Activated naive CD8-positive, alpha-beta T cell treated with anti-CD3 and anti-CD28 coated beads for 36 hours (primary cell): ENCODE measurements around the gene TSPAN17. TPM values are rescaled to one million over a fixed set of nuclear protein-coding genes. Genes with fewer than 3 reads are reported as not detected.

ENCODE experiments used
- DNase-seq: peaks from one replicate; pipeline ENCODE4 v3.0.0; 2021
- H3K27ac Mint-ChIP-seq: one replicate; pipeline ENCODE4 v1.8.0; 2022; ENCODE audit warnings: mild to moderate bottlenecking, moderate library complexity, mixed read lengths
- H3K27me3 Mint-ChIP-seq: one replicate; pipeline ENCODE4 v1.8.0; 2022; ENCODE audit warnings: mild to moderate bottlenecking, mixed read lengths
- H3K36me3 Mint-ChIP-seq: one replicate; pipeline ENCODE4 v1.8.0; 2021; ENCODE audit warnings: mild to moderate bottlenecking, mixed read lengths
- H3K4me1 Mint-ChIP-seq: one replicate; pipeline ENCODE4 v1.8.0; 2021; ENCODE audit warnings: mixed read lengths
- H3K4me3 Mint-ChIP-seq: one replicate; pipeline ENCODE4 v1.8.0; 2022; ENCODE audit warnings: mild to moderate bottlenecking, moderate library complexity, mixed read lengths
- H3K9me3 Mint-ChIP-seq: one replicate; pipeline ENCODE4 v1.8.0; 2022; ENCODE audit warnings: mixed read lengths
- total RNA-seq, 2 experiments: library from RNA; stranded (reverse); gene quantifications; one replicate each; pipeline ENCODE4 v1.2.3, GENCODE V29; 2021

The TSPAN17 gene
- total RNA-seq, 2 experiments from 2014 or later = 25.3 to 28.6 TPM

- no peak for DNase-seq
- H3K4me1 Mint-ChIP-seq = peaks cover 5% of the 10 kb centered on the region
- H3K36me3 Mint-ChIP-seq = no peaks in the 10 kb centered on the region
- no peaks in the 10 kb centered on the region for H3K9me3 Mint-ChIP-seq
- H3K27me3 Mint-ChIP-seq = peaks cover 66% of the 10 kb centered on the region
- H3K4me3 Mint-ChIP-seq = no peak overlapping the region
- H3K27ac Mint-ChIP-seq = no peak overlapping the region
Measured at GRCh38 chr5:176614805-176615478, 32.3 kb upstream of the TSPAN17 start.

GRCh38 chr5:176616511-176616910 lies 30.8 kb upstream of the TSPAN17 start:
- H3K27ac Mint-ChIP-seq = no peak overlapping the region
- no peaks in the 10 kb centered on the region for H3K9me3 Mint-ChIP-seq
- no peak for DNase-seq
- no peaks in the 10 kb centered on the region for H3K36me3 Mint-ChIP-seq
- no peak overlapping the region for H3K4me3 Mint-ChIP-seq
- peaks cover 8% of the 10 kb centered on the region for H3K4me1 Mint-ChIP-seq
- H3K27me3 Mint-ChIP-seq = peaks cover 74% of the 10 kb centered on the region

- H3K9me3 Mint-ChIP-seq = no peaks in the 10 kb centered on the region
- peaks cover 69% of the 10 kb centered on the region for H3K27me3 Mint-ChIP-seq
- no peaks in the 10 kb centered on the region for H3K36me3 Mint-ChIP-seq
- H3K4me3 Mint-ChIP-seq = no peak overlapping the region
- H3K27ac Mint-ChIP-seq = no peak overlapping the region
- DNase-seq = no peak
- H3K4me1 Mint-ChIP-seq = peaks cover 8% of the 10 kb centered on the region
Measured at GRCh38 chr5:176618783-176619182, 28.5 kb upstream of the TSPAN17 start.

GRCh38 chr5:176619203-176619568 lies 28.1 kb upstream of the TSPAN17 start:
- no peaks in the 10 kb centered on the region for H3K36me3 Mint-ChIP-seq
- H3K27ac Mint-ChIP-seq = no peak overlapping the region
- H3K4me1 Mint-ChIP-seq = peaks cover 8% of the 10 kb centered on the region
- no peaks in the 10 kb centered on the region for H3K9me3 Mint-ChIP-seq
- DNase-seq = peak; percentile 90
- H3K27me3 Mint-ChIP-seq = peaks cover 70% of the 10 kb centered on the region
- no peak overlapping the region for H3K4me3 Mint-ChIP-seq

- no peaks in the 10 kb centered on the region for H3K36me3 Mint-ChIP-seq
- H3K4me3 Mint-ChIP-seq = peak overlapping the region; percentile 62
Measured at GRCh38 chr5:176619569-176620332, 27.5 kb upstream of the TSPAN17 start.

GRCh38 chr5:176620333-176620981 lies 26.8 kb upstream of the TSPAN17 start:
- H3K4me1 Mint-ChIP-seq = peaks cover 8% of the 10 kb centered on the region
- no peaks in the 10 kb centered on the region for H3K36me3 Mint-ChIP-seq
- H3K27me3 Mint-ChIP-seq = peaks cover 66% of the 10 kb centered on the region
- no peaks in the 10 kb centered on the region for H3K9me3 Mint-ChIP-seq
- H3K4me3 Mint-ChIP-seq = peak overlapping the region; percentile 62
- no peak for DNase-seq
- no peak overlapping the region for H3K27ac Mint-ChIP-seq

More at GRCh38 chr5:176619569-176620332, 27.5 kb upstream of the TSPAN17 start:
- no peak for DNase-seq
- H3K27ac Mint-ChIP-seq = no peak overlapping the region
- no peaks in the 10 kb centered on the region for H3K9me3 Mint-ChIP-seq
- H3K27me3 Mint-ChIP-seq = peaks cover 72% of the 10 kb centered on the region
- H3K4me1 Mint-ChIP-seq = peaks cover 8% of the 10 kb centered on the region

- peaks cover 59% of the 10 kb centered on the region for H3K27me3 Mint-ChIP-seq
Measured at GRCh38 chr5:176621661-176622079, 25.6 kb upstream of the TSPAN17 start.

GRCh38 chr5:176624142-176624541 lies 23.1 kb upstream of the TSPAN17 start:
- Mint-ChIP-seq H3K36me3 (no peaks in the 10 kb centered on the region), H3K9me3 (no peaks in the 10 kb centered on the region), H3K4me1 (peaks cover 6% of the 10 kb centered on the region), H3K27ac (no peak overlapping the region), H3K27me3 (peaks cover 61% of the 10 kb centered on the region), H3K4me3 (no peak overlapping the region)
- no peak for DNase-seq

More at GRCh38 chr5:176621661-176622079, 25.6 kb upstream of the TSPAN17 start:
- Mint-ChIP-seq H3K9me3 (no peaks in the 10 kb centered on the region), H3K27ac (no peak overlapping the region), H3K36me3 (no peaks in the 10 kb centered on the region), H3K4me3 (no peak overlapping the region), H3K4me1 (peaks cover 8% of the 10 kb centered on the region)
- no peak for DNase-seq

- DNase-seq = no peak
- Mint-ChIP-seq H3K9me3 (no peaks in the 10 kb centered on the region), H3K36me3 (no peaks in the 10 kb centered on the region), H3K4me3 (no peak overlapping the region), H3K4me1 (peaks cover 6% of the 10 kb centered on the region), H3K27me3 (peaks cover 62% of the 10 kb centered on the region), H3K27ac (no peak overlapping the region)
Measured at GRCh38 chr5:176624938-176625337, 22.3 kb upstream of the TSPAN17 start.

- no peaks in the 10 kb centered on the region for H3K36me3 Mint-ChIP-seq
- DNase-seq = no peak
- peaks cover 59% of the 10 kb centered on the region for H3K27me3 Mint-ChIP-seq
- H3K4me1 Mint-ChIP-seq = peaks cover 3% of the 10 kb centered on the region
- no peak overlapping the region for H3K27ac Mint-ChIP-seq
- H3K4me3 Mint-ChIP-seq = no peak overlapping the region
- no peaks in the 10 kb centered on the region for H3K9me3 Mint-ChIP-seq
Measured at GRCh38 chr5:176625512-176625911, 21.8 kb upstream of the TSPAN17 start.

- Mint-ChIP-seq H3K4me3 (no peak overlapping the region), H3K27ac (no peak overlapping the region), H3K36me3 (no peaks in the 10 kb centered on the region), H3K4me1 (peaks cover 6% of the 10 kb centered on the region), H3K9me3 (no peaks in the 10 kb centered on the region), H3K27me3 (peaks cover 59% of the 10 kb centered on the region)
- DNase-seq = no peak
Measured at GRCh38 chr5:176625966-176626875, 21.1 kb upstream of the TSPAN17 start.

- Mint-ChIP-seq H3K27ac (no peak overlapping the region), H3K9me3 (no peaks in the 10 kb centered on the region), H3K27me3 (peaks cover 63% of the 10 kb centered on the region), H3K36me3 (no peaks in the 10 kb centered on the region), H3K4me1 (peaks cover 6% of the 10 kb centered on the region), H3K4me3 (no peak overlapping the region)
- no peak for DNase-seq
Measured at GRCh38 chr5:176626876-176627236, 20.4 kb upstream of the TSPAN17 start.

- Mint-ChIP-seq H3K9me3 (no peaks in the 10 kb centered on the region), H3K27ac (no peak overlapping the region), H3K36me3 (no peaks in the 10 kb centered on the region), H3K4me3 (no peak overlapping the region), H3K27me3 (peaks cover 62% of the 10 kb centered on the region), H3K4me1 (peaks cover 6% of the 10 kb centered on the region)
- DNase-seq = no peak
Measured at GRCh38 chr5:176627582-176627981, 19.7 kb upstream of the TSPAN17 start.

- H3K27me3 Mint-ChIP-seq = peaks cover 72% of the 10 kb centered on the region
Measured at GRCh38 chr5:176628406-176629228, 18.7 kb upstream of the TSPAN17 start.

More at GRCh38 chr5:176628406-176629228, 18.7 kb upstream of the TSPAN17 start:
- no peaks in the 10 kb centered on the region for H3K36me3 Mint-ChIP-seq
- peaks cover 8% of the 10 kb centered on the region for H3K4me1 Mint-ChIP-seq
- H3K4me3 Mint-ChIP-seq = no peak overlapping the region
- no peak overlapping the region for H3K27ac Mint-ChIP-seq
- no peak for DNase-seq
- no peaks in the 10 kb centered on the region for H3K9me3 Mint-ChIP-seq
